HG02981 (cell line): Measurements from ENCODE around the gene ZNF385A.

Experiments used
- ATAC-seq: cut with Tn5 transposase; IDR thresholded peaks from one replicate; pipeline ENCODE4 v1.9.1; 2021; ENCODE audit warnings: mild to moderate bottlenecking, moderate library complexity; ENCODE audit not compliant: unreplicated experiment

The ZNF385A gene

GRCh38 chr12:54384591-54385041 lies at the start of gene ZNF385A:
ZNF385A (minus strand) TSS chr12:54384733; CDS start chr12:54384514, 219 bp downstream.
- peak; percentile 34 for ATAC-seq

GRCh38 chr12:54432815-54433164 lies 48.3 kb upstream of the ZNF385A start:
- ATAC-seq, result no peak

- no peak for ATAC-seq
Measured at GRCh38 chr12:54431911-54432814, 47.6 kb upstream of the ZNF385A start.

- ATAC-seq, result no peak
Measured at GRCh38 chr12:54430471-54431069, 46.0 kb upstream of the ZNF385A start.

- no peak for ATAC-seq
Measured at GRCh38 chr12:54429014-54429471, 44.5 kb upstream of the ZNF385A start.

- no peak for ATAC-seq
Measured at GRCh38 chr12:54428050-54429013, 43.8 kb upstream of the ZNF385A start.

- no peak for ATAC-seq
Measured at GRCh38 chr12:54427106-54427505, 42.6 kb upstream of the ZNF385A start.

- no peak for ATAC-seq
Measured at GRCh38 chr12:54426690-54427089, 42.2 kb upstream of the ZNF385A start.

GRCh38 chr12:54425702-54426101 lies 41.2 kb upstream of the ZNF385A start:
- no peak for ATAC-seq

- no peak for ATAC-seq
Measured at GRCh38 chr12:54424224-54424623, 39.7 kb upstream of the ZNF385A start.

- ATAC-seq, result no peak
Measured at GRCh38 chr12:54423816-54424150, 39.2 kb upstream of the ZNF385A start.

GRCh38 chr12:54421879-54422250 lies 37.3 kb upstream of the ZNF385A start:
- no peak for ATAC-seq

- no peak for ATAC-seq
Measured at GRCh38 chr12:54421175-54421878, 36.8 kb upstream of the ZNF385A start.

GRCh38 chr12:54420766-54421144 lies 36.2 kb upstream of the ZNF385A start:
- no peak for ATAC-seq

GRCh38 chr12:54419088-54419887 lies 34.8 kb upstream of the ZNF385A start, which contains the start of gene ITGA5:
ITGA5 (minus strand) TSS chr12:54419266; CDS start chr12:54419198, 68 bp downstream.
- no peak for ATAC-seq

- no peak for ATAC-seq
Measured at GRCh38 chr12:54418441-54419087, 34.0 kb upstream of the ZNF385A start.

- no peak for ATAC-seq
Measured at GRCh38 chr12:54417712-54418440, 33.3 kb upstream of the ZNF385A start.
